Neural cell (in vitro differentiated cells): ENCODE results near the gene KRT6C. TPM values are rescaled to one million over a fixed set of nuclear protein-coding genes. Genes with fewer than 3 reads are reported as not detected.

ENCODE experiments used
- H2AFZ ChIP-seq: fragments of 200-600, 300-800 bp; sonication (generic), shearing (Covaris generic); 2 replicates; pipeline ENCODE4 v1.6.0; 2014; ENCODE audit warnings: low read depth, mild to moderate bottlenecking, antibody characterized with exemption, low read length, moderate library complexity
- H3F3A ChIP-seq: fragments of 200-600 bp; shearing (Covaris generic); 2 replicates; pipeline ENCODE4 v1.6.1; 2016; ENCODE audit warnings: mild to moderate bottlenecking, moderate library complexity, mixed read lengths, antibody characterized with exemption, low read length; ENCODE audit not compliant: insufficient read depth, poor library complexity, severe bottlenecking
- H3K27ac ChIP-seq: fragments of 200-600, 300-800 bp; sonication (generic), shearing (Covaris generic); 2 replicates; pipeline ENCODE4 v1.5.1; 2014; ENCODE audit warnings: mild to moderate bottlenecking, low read length, moderate library complexity
- H3K27me3 ChIP-seq: fragments of 300-800, 200-600 bp; sonication (generic), shearing (Covaris generic); 2 replicates; pipeline ENCODE4 v1.6.0; 2014; ENCODE audit warnings: mild to moderate bottlenecking, low read depth, low read length, moderate library complexity; ENCODE audit not compliant: insufficient read depth
- H3K36me3 ChIP-seq: fragments of 300-800, 200-600 bp; sonication (generic), shearing (Covaris generic); 2 replicates; pipeline ENCODE4 v1.5.1; 2014; ENCODE audit warnings: mild to moderate bottlenecking, antibody characterized with exemption, low read length, moderate library complexity; ENCODE audit not compliant: insufficient read depth
- H3K4me2 ChIP-seq: fragments of 300-800, 200-600 bp; sonication (generic), shearing (Covaris generic); 2 replicates; pipeline ENCODE4 v1.6.0; 2014; ENCODE audit warnings: mild to moderate bottlenecking, low read length
- H3K4me3 ChIP-seq: fragments of 300-800, 200-600 bp; sonication (generic), shearing (Covaris generic); 2 replicates; pipeline ENCODE4 v1.5.1; 2014; ENCODE audit warnings: mild to moderate bottlenecking, low read length, moderate library complexity
- H3K79me2 ChIP-seq: fragments of 200-600 bp; shearing (Covaris generic); replicated peaks from 2 replicates; pipeline ENCODE4 v1.6.0; 2014; ENCODE audit warnings: mild to moderate bottlenecking, low read length, moderate library complexity; ENCODE audit not compliant: insufficient read depth
- H3K9ac ChIP-seq: fragments of 300-800, 200-600 bp; sonication (generic), shearing (Covaris generic); 2 replicates; pipeline ENCODE4 v1.6.1; 2016; ENCODE audit warnings: mild to moderate bottlenecking, low read length, mixed read lengths
- H3K9me2 ChIP-seq: fragments of 200-600 bp; shearing (Covaris generic); 2 replicates; pipeline ENCODE4 v1.6.1; 2016; ENCODE audit warnings: mild to moderate bottlenecking, low read length, mixed read lengths; ENCODE audit not compliant: insufficient read depth
- H3K9me3 ChIP-seq: fragments of 200-600, 300-800 bp; sonication (generic), shearing (Covaris generic); 2 replicates; pipeline ENCODE4 v1.6.1; 2016; ENCODE audit warnings: mild to moderate bottlenecking, mixed run types, low read length, moderate library complexity, mixed read lengths
- H4K20me1 ChIP-seq: fragments of 200-600 bp; shearing (Covaris generic); 2 replicates; pipeline ENCODE4 v1.6.1; 2016; ENCODE audit warnings: mild to moderate bottlenecking, mixed run types; ENCODE audit not compliant: insufficient read depth
- EP300 ChIP-seq: fragments of 450-650 bp; conservative IDR thresholded peaks from 2 replicates; pipeline ENCODE4 v1.6.1; 2014; ENCODE audit warnings: antibody characterized with exemption, mild to moderate bottlenecking, moderate library complexity; ENCODE audit not compliant: poor library complexity, severe bottlenecking
- EZH2 ChIP-seq: fragments of 200-600, 300-800 bp; shearing (Covaris generic), sonication (generic); IDR thresholded peaks from 2 replicates; pipeline ENCODE4 v1.6.1; 2014; ENCODE audit warnings: antibody characterized with exemption, low read length, borderline replicate concordance, mild to moderate bottlenecking; ENCODE audit not compliant: insufficient read depth, poor library complexity, severe bottlenecking
- MXI1 ChIP-seq: fragments of 450-650 bp; conservative IDR thresholded peaks from 2 replicates; pipeline ENCODE4 v1.6.1; 2014; ENCODE audit warnings: antibody characterized with exemption, mild to moderate bottlenecking; ENCODE audit not compliant: poor library complexity, severe bottlenecking
- POLR2AphosphoS5 ChIP-seq: IDR thresholded peaks from 2 replicates; pipeline ENCODE4 v1.6.1; 2012
- RAD21 ChIP-seq: fragments of 450-650 bp; conservative IDR thresholded peaks from 2 replicates; pipeline ENCODE4 v1.6.1; 2014; ENCODE audit warnings: antibody characterized with exemption, mild to moderate bottlenecking, moderate library complexity
- SMC3 ChIP-seq: fragments of 450-650 bp; conservative IDR thresholded peaks from 2 replicates; pipeline ENCODE4 v1.6.1; 2014; ENCODE audit warnings: antibody characterized with exemption, mild to moderate bottlenecking, moderate library complexity; ENCODE audit not compliant: poor library complexity
- TAF1 ChIP-seq: IDR thresholded peaks from 2 replicates; pipeline ENCODE4 v1.6.1; 2012; ENCODE audit warnings: low read depth
- polyA plus RNA-seq: library from polyadenylated mRNA; depleted of rRNA; stranded (reverse); fragments of >200 nt; gene quantifications from 2 replicates; pipeline ENCODE4 v1.2.3, GENCODE V29; 2014
- TF ChIP-seq, protein P1 (sequence below): IDR thresholded peaks from 2 replicates; pipeline ENCODE4 v1.6.1; 2012; ENCODE audit warnings: borderline replicate concordance
- TF ChIP-seq, protein P2 (sequence below): fragments of 450-650 bp; IDR thresholded peaks from 2 replicates; pipeline ENCODE4 v1.5.1; 2014; ENCODE audit warnings: antibody characterized with exemption, mild to moderate bottlenecking, moderate library complexity; ENCODE audit not compliant: poor library complexity, severe bottlenecking

Gene KRT6C
- polyA plus RNA-seq, 1 donor from 2014 or later, result not detected

DNA sequence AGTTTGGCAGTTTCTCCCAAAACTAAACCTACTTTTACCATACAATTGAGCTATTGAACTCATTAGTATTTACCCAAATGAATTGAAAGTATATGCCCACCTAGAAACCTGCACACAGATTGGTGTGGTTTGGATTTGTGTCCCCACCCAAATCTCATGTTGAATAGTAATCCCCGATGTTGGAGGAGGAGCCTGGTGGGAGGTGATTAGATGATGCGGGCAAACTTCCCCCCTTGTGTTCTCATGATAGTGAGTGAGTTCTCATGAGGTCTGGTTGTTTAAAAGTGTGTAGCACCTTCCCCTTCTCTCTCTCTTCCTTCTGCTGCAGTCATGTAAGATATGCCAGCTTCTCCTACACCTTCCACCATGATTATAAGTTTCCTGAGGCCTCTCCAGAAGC, 4.0 kb upstream of the KRT6C start:
- Histone ChIP-seq H2AFZ (no peak overlapping the region), H3K9ac (no peak overlapping the region), H3K4me2 (no peak overlapping the region), H3K9me3 (no peaks in the 10 kb centered on the region), H3K27me3 (no peaks in the 10 kb centered on the region), H3K4me3 (no peak overlapping the region), H3K36me3 (no peaks in the 10 kb centered on the region), H3K27ac (no peak overlapping the region), H3K9me2 (no peaks in the 10 kb centered on the region), H3K79me2 (no peaks in the 10 kb centered on the region), H4K20me1 (no peaks in the 10 kb centered on the region), H3F3A (no peaks in the 10 kb centered on the region)
- TF ChIP-seq POLR2AphosphoS5 (no peak), MXI1 (no peak), RAD21 (no peak), TAF1 (no peak), EP300 (no peak), SMC3 (no peak), EZH2 (no peak)
- TF ChIP-seq, protein P1, sequence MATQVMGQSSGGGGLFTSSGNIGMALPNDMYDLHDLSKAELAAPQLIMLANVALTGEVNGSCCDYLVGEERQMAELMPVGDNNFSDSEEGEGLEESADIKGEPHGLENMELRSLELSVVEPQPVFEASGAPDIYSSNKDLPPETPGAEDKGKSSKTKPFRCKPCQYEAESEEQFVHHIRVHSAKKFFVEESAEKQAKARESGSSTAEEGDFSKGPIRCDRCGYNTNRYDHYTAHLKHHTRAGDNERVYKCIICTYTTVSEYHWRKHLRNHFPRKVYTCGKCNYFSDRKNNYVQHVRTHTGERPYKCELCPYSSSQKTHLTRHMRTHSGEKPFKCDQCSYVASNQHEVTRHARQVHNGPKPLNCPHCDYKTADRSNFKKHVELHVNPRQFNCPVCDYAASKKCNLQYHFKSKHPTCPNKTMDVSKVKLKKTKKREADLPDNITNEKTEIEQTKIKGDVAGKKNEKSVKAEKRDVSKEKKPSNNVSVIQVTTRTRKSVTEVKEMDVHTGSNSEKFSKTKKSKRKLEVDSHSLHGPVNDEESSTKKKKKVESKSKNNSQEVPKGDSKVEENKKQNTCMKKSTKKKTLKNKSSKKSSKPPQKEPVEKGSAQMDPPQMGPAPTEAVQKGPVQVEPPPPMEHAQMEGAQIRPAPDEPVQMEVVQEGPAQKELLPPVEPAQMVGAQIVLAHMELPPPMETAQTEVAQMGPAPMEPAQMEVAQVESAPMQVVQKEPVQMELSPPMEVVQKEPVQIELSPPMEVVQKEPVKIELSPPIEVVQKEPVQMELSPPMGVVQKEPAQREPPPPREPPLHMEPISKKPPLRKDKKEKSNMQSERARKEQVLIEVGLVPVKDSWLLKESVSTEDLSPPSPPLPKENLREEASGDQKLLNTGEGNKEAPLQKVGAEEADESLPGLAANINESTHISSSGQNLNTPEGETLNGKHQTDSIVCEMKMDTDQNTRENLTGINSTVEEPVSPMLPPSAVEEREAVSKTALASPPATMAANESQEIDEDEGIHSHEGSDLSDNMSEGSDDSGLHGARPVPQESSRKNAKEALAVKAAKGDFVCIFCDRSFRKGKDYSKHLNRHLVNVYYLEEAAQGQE, result no peak
- TF ChIP-seq, protein P2, sequence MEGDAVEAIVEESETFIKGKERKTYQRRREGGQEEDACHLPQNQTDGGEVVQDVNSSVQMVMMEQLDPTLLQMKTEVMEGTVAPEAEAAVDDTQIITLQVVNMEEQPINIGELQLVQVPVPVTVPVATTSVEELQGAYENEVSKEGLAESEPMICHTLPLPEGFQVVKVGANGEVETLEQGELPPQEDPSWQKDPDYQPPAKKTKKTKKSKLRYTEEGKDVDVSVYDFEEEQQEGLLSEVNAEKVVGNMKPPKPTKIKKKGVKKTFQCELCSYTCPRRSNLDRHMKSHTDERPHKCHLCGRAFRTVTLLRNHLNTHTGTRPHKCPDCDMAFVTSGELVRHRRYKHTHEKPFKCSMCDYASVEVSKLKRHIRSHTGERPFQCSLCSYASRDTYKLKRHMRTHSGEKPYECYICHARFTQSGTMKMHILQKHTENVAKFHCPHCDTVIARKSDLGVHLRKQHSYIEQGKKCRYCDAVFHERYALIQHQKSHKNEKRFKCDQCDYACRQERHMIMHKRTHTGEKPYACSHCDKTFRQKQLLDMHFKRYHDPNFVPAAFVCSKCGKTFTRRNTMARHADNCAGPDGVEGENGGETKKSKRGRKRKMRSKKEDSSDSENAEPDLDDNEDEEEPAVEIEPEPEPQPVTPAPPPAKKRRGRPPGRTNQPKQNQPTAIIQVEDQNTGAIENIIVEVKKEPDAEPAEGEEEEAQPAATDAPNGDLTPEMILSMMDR, result no peak

DNA sequence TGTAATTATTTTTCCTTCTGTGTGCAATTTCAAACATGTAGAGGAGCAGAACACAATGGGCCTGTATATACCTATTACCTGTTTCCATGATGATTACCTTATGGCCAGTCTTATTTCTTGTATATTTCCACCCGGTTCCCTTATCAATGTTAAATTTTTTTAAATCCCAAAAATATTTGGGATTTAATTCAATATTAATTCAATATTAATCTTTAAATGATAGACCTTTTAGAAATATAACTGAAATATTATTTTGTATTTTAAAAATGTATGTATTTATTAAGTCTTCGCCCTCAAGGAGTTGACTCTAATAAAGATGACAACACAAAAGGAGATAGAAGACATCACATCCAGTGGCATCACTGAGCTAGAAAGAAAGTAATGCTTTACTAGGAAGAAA, 607 bp upstream of the KRT6C start:
- no peak overlapping the region for H2AFZ ChIP-seq
- H3K4me3 ChIP-seq, result no peak overlapping the region
- H3K27me3 ChIP-seq, result no peaks in the 10 kb centered on the region
- no peaks in the 10 kb centered on the region for H3K36me3 ChIP-seq
- H4K20me1 ChIP-seq, result no peaks in the 10 kb centered on the region
- no peaks in the 10 kb centered on the region for H3K9me2 ChIP-seq
- no peaks in the 10 kb centered on the region for H3K79me2 ChIP-seq
- TF ChIP-seq EZH2 (no peak), MXI1 (no peak), TAF1 (no peak), EP300 (no peak), RAD21 (no peak), POLR2AphosphoS5 (no peak), SMC3 (no peak)
- TF ChIP-seq, protein P2, result no peak
- TF ChIP-seq, protein P1, result no peak
- no peaks in the 10 kb centered on the region for H3F3A ChIP-seq
- H3K27ac ChIP-seq, result no peak overlapping the region
- H3K4me2 ChIP-seq, result no peak overlapping the region
- H3K9ac ChIP-seq, result no peak overlapping the region
- H3K9me3 ChIP-seq, result no peaks in the 10 kb centered on the region
